Activated naive CD8-positive, alpha-beta T cell treated with anti-CD3 and anti-CD28 coated beads, Interleukin-2, amount 10 ng/mL, durations not matched to agents 7 days and 5 days (primary cell): ENCODE data around the gene USP3. TPM values are rescaled to one million over a fixed set of nuclear protein-coding genes. Genes with fewer than 3 reads are reported as not detected.
A peak's percentile ranks its signal among the peaks of the same experiment; 100 is the strongest.

ENCODE experiments used
- ATAC-seq: fragments of 150-1000 bp; cut with Tn5 transposase; one replicate; pipeline ENCODE4 v1.10.0; 2021; ENCODE audit warnings: low read depth, moderate library complexity
- POLR2A ChIA-PET: fragments of 350-600 bp; sonication (Branson Sonifier 250); formaldehyde crosslinking; loops from one replicate; lab custom pipeline; 2021; ENCODE audit warnings: antibody characterized with exemption; lab: Charles Lee
- DNase-seq: peaks from one replicate; pipeline ENCODE4 v3.0.0; 2021
- H3K27ac Mint-ChIP-seq: one replicate; pipeline ENCODE4 v1.8.0; 2022; ENCODE audit warnings: mild to moderate bottlenecking, mixed read lengths
- H3K27me3 Mint-ChIP-seq: one replicate; pipeline ENCODE4 v1.8.0; 2022; ENCODE audit warnings: mild to moderate bottlenecking, moderate library complexity, mixed read lengths
- H3K36me3 Mint-ChIP-seq: one replicate; pipeline ENCODE4 v1.8.0; 2021; ENCODE audit warnings: mild to moderate bottlenecking, mixed read lengths
- H3K4me1 Mint-ChIP-seq: one replicate; pipeline ENCODE4 v1.8.0; 2021; ENCODE audit warnings: mixed read lengths
- H3K4me3 Mint-ChIP-seq: one replicate; pipeline ENCODE4 v1.8.0; 2022; ENCODE audit warnings: mild to moderate bottlenecking, moderate library complexity, mixed read lengths
- H3K9me3 Mint-ChIP-seq: one replicate; pipeline ENCODE4 v1.8.0; 2021; ENCODE audit warnings: mixed read lengths
- total RNA-seq, 2 experiments: library from RNA; stranded (reverse); gene quantifications; one replicate each; pipeline ENCODE4 v1.2.3, GENCODE V29; 2021

Gene USP3
- total RNA-seq, 2 experiments from 2014 or later = 75.6 to 83.1 TPM

- POLR2A ChIA-PET = interaction anchor here (2.1 kb wide), 1 partner anchor 49 kb away, joined by 5 read pairs; no protein-coding TSS in a partner anchor
- ATAC-seq (no peak), DNase-seq (no peak)
- no peak overlapping the region for H3K4me3 Mint-ChIP-seq
- peaks cover 23% of the 10 kb centered on the region for H3K4me1 Mint-ChIP-seq
- peaks cover 1% of the 10 kb centered on the region for H3K9me3 Mint-ChIP-seq
- no peaks in the 10 kb centered on the region for H3K27me3 Mint-ChIP-seq
- peaks cover 38% of the 10 kb centered on the region for H3K36me3 Mint-ChIP-seq
- H3K27ac Mint-ChIP-seq = no peak overlapping the region
Observed at GRCh38 chr15:63554337-63554927, 50.0 kb downstream of the USP3 start.

- Mint-ChIP-seq H3K27ac (no peak overlapping the region), H3K4me1 (peaks cover 24% of the 10 kb centered on the region), H3K27me3 (no peaks in the 10 kb centered on the region), H3K36me3 (peaks cover 45% of the 10 kb centered on the region), H3K9me3 (peaks cover 1% of the 10 kb centered on the region), H3K4me3 (no peak overlapping the region)
- ATAC-seq = no peak
- no peak for DNase-seq
- POLR2A ChIA-PET = no interaction called here
Observed at GRCh38 chr15:63555507-63555906, 51.1 kb downstream of the USP3 start.

- peaks cover 24% of the 10 kb centered on the region for H3K4me1 Mint-ChIP-seq
- no peaks in the 10 kb centered on the region for H3K27me3 Mint-ChIP-seq
- ATAC-seq (no peak), DNase-seq (no peak)
- H3K9me3 Mint-ChIP-seq = peaks cover 1% of the 10 kb centered on the region
- POLR2A ChIA-PET = no interaction called here
- no peak overlapping the region for H3K4me3 Mint-ChIP-seq
- H3K36me3 Mint-ChIP-seq = peaks cover 50% of the 10 kb centered on the region
- no peak overlapping the region for H3K27ac Mint-ChIP-seq
Observed at GRCh38 chr15:63556246-63556645, 51.9 kb downstream of the USP3 start.

- Mint-ChIP-seq H3K4me1 (peaks cover 24% of the 10 kb centered on the region), H3K4me3 (no peak overlapping the region), H3K27me3 (no peaks in the 10 kb centered on the region), H3K9me3 (peaks cover 1% of the 10 kb centered on the region), H3K36me3 (peaks cover 53% of the 10 kb centered on the region), H3K27ac (no peak overlapping the region)
- ATAC-seq (no peak), DNase-seq (no peak)
- POLR2A ChIA-PET = no interaction called here
Observed at GRCh38 chr15:63556736-63557135, 52.3 kb downstream of the USP3 start.

GRCh38 chr15:63559753-63560152 is 55.4 kb downstream of the USP3 start:
- POLR2A ChIA-PET = interaction anchor here (0.6 to 0.7 kb wide), 2 partner anchors 504 to 1169 kb away, joined by 3 to 5 read pairs; no protein-coding TSS in a partner anchor
- Mint-ChIP-seq H3K4me1 (peaks cover 11% of the 10 kb centered on the region), H3K27me3 (no peaks in the 10 kb centered on the region), H3K36me3 (peaks cover 43% of the 10 kb centered on the region), H3K4me3 (no peak overlapping the region), H3K9me3 (peaks cover 1% of the 10 kb centered on the region), H3K27ac (no peak overlapping the region)
- no peak for ATAC-seq
- no peak for DNase-seq

- H3K4me1 Mint-ChIP-seq = peaks cover 6% of the 10 kb centered on the region
- ATAC-seq = no peak
- H3K27ac Mint-ChIP-seq = no peak overlapping the region
Observed at GRCh38 chr15:63560741-63561448, 56.5 kb downstream of the USP3 start.

GRCh38 chr15:63564093-63564492 is 59.7 kb downstream of the USP3 start:
- no peaks in the 10 kb centered on the region for H3K27me3 Mint-ChIP-seq
- peaks cover 7% of the 10 kb centered on the region for H3K4me1 Mint-ChIP-seq
- DNase-seq (no peak), ATAC-seq (no peak)
- H3K4me3 Mint-ChIP-seq = no peak overlapping the region
- peaks cover 32% of the 10 kb centered on the region for H3K36me3 Mint-ChIP-seq
- POLR2A ChIA-PET = interaction anchor here (1.3 kb wide), 1 partner anchor 59 kb away, joined by 4 read pairs; the partner anchor contains the start of gene USP3
- H3K9me3 Mint-ChIP-seq = no peaks in the 10 kb centered on the region
- H3K27ac Mint-ChIP-seq = no peak overlapping the region

More at GRCh38 chr15:63560741-63561448, 56.5 kb downstream of the USP3 start:
- H3K9me3 Mint-ChIP-seq = peaks cover 1% of the 10 kb centered on the region
- no peaks in the 10 kb centered on the region for H3K27me3 Mint-ChIP-seq
- H3K36me3 Mint-ChIP-seq = peaks cover 42% of the 10 kb centered on the region
- no peak for DNase-seq
- POLR2A ChIA-PET = no interaction called here
- H3K4me3 Mint-ChIP-seq = no peak overlapping the region

- peaks cover 22% of the 10 kb centered on the region for H3K36me3 Mint-ChIP-seq
Observed at GRCh38 chr15:63565536-63566186, 61.3 kb downstream of the USP3 start.

GRCh38 chr15:63572749-63573464 is 68.5 kb downstream of the USP3 start:
- POLR2A ChIA-PET = no interaction called here
- Mint-ChIP-seq H3K9me3 (no peaks in the 10 kb centered on the region), H3K27ac (no peak overlapping the region), H3K27me3 (no peaks in the 10 kb centered on the region), H3K4me1 (peaks cover 3% of the 10 kb centered on the region), H3K36me3 (peaks cover 19% of the 10 kb centered on the region), H3K4me3 (no peak overlapping the region)
- ATAC-seq (no peak), DNase-seq (no peak)

More at GRCh38 chr15:63565536-63566186, 61.3 kb downstream of the USP3 start:
- DNase-seq = no peak
- ATAC-seq = no peak
- no peaks in the 10 kb centered on the region for H3K9me3 Mint-ChIP-seq
- H3K4me1 Mint-ChIP-seq = peaks cover 3% of the 10 kb centered on the region
- POLR2A ChIA-PET = no interaction called here
- no peak overlapping the region for H3K4me3 Mint-ChIP-seq
- peak overlapping the region; percentile 23 for H3K27ac Mint-ChIP-seq
- no peaks in the 10 kb centered on the region for H3K27me3 Mint-ChIP-seq

- ATAC-seq (no peak), DNase-seq (no peak)
- Mint-ChIP-seq H3K36me3 (peaks cover 17% of the 10 kb centered on the region), H3K27me3 (no peaks in the 10 kb centered on the region), H3K4me3 (no peak overlapping the region), H3K4me1 (peaks cover 3% of the 10 kb centered on the region), H3K27ac (no peak overlapping the region), H3K9me3 (no peaks in the 10 kb centered on the region)
- POLR2A ChIA-PET = no interaction called here
Observed at GRCh38 chr15:63573533-63573932, 69.1 kb downstream of the USP3 start.

- no peaks in the 10 kb centered on the region for H3K9me3 Mint-ChIP-seq
- no peaks in the 10 kb centered on the region for H3K27me3 Mint-ChIP-seq
- DNase-seq (no peak), ATAC-seq (no peak)
- H3K36me3 Mint-ChIP-seq = peaks cover 20% of the 10 kb centered on the region
- H3K4me3 Mint-ChIP-seq = no peak overlapping the region
- H3K27ac Mint-ChIP-seq = no peak overlapping the region
- POLR2A ChIA-PET = no interaction called here
- H3K4me1 Mint-ChIP-seq = peaks cover 1% of the 10 kb centered on the region
Observed at GRCh38 chr15:63575312-63575711, 70.9 kb downstream of the USP3 start.

- no peaks in the 10 kb centered on the region for H3K27me3 Mint-ChIP-seq
- POLR2A ChIA-PET = interaction anchor here (0.5 kb wide), 1 partner anchor 162 kb away, joined by 4 read pairs; no protein-coding TSS in a partner anchor
- DNase-seq (no peak), ATAC-seq (no peak)
- H3K9me3 Mint-ChIP-seq = no peaks in the 10 kb centered on the region
- no peak overlapping the region for H3K4me3 Mint-ChIP-seq
- peaks cover 18% of the 10 kb centered on the region for H3K36me3 Mint-ChIP-seq
- H3K27ac Mint-ChIP-seq = no peak overlapping the region
- peaks cover 1% of the 10 kb centered on the region for H3K4me1 Mint-ChIP-seq
Observed at GRCh38 chr15:63576441-63576840, 72.0 kb downstream of the USP3 start.

GRCh38 chr15:63582179-63582578 is 77.8 kb downstream of the USP3 start:
- ATAC-seq = no peak
- peaks cover 46% of the 10 kb centered on the region for H3K36me3 Mint-ChIP-seq
- no peak overlapping the region for H3K4me3 Mint-ChIP-seq
- POLR2A ChIA-PET = no interaction called here
- H3K4me1 Mint-ChIP-seq = peaks cover 9% of the 10 kb centered on the region
- H3K27ac Mint-ChIP-seq = peak overlapping the region; percentile 23
- H3K9me3 Mint-ChIP-seq = peaks cover 4% of the 10 kb centered on the region
- DNase-seq = no peak
- H3K27me3 Mint-ChIP-seq = no peaks in the 10 kb centered on the region
